Esophagus (tissue), 2 donors: Measurements from ENCODE around the gene OR4N5. TPM values are rescaled to one million over a fixed set of nuclear protein-coding genes. Genes with fewer than 3 reads are reported as not detected.
"Not testable (repeated sequence)": the region's sequence is repeated elsewhere in the genome, so short reads cannot be mapped to it uniquely, and the experiment has no call there.

Experiments used
- H3K27ac ChIP-seq, 2 donors: one replicate each; pipeline ENCODE4 v1.5.1; 2013; ENCODE audit warnings: low read depth in 2 of 2, mild to moderate bottlenecking in 2 of 2, inconsistent platforms in 1 of 2, low read length in 1 of 2, moderate library complexity in 1 of 2
- H3K27me3 ChIP-seq, 2 donors: one replicate each; pipeline ENCODE4 v1.6.1; 2013; ENCODE audit warnings: low read length in 2 of 2, control low read depth in 1 of 2, mild to moderate bottlenecking in 1 of 2; ENCODE audit not compliant: insufficient read depth in 2 of 2, control insufficient read depth in 1 of 2
- H3K36me3 ChIP-seq, 2 donors: one replicate each; pipeline ENCODE4 v1.6.1; 2013; ENCODE audit warnings: low read length in 1 of 2; ENCODE audit not compliant: control insufficient read depth in 2 of 2, insufficient read depth in 2 of 2
- H3K4me1 ChIP-seq, 2 donors: one replicate each; pipeline ENCODE4 v1.6.1; 2013; ENCODE audit warnings: low read length in 1 of 2; ENCODE audit not compliant: control insufficient read depth in 2 of 2, insufficient read depth in 2 of 2
- H3K4me3 ChIP-seq, 2 donors: one replicate each; pipeline ENCODE4 v1.5.1; 2013; ENCODE audit warnings: low read length in 2 of 2, mild to moderate bottlenecking in 2 of 2, low read depth in 1 of 2, moderate library complexity in 1 of 2
- H3K9me3 ChIP-seq, 2 donors: one replicate each; pipeline ENCODE4 v1.6.1; 2013; ENCODE audit warnings: mild to moderate bottlenecking in 2 of 2, low read depth in 1 of 2, low read length in 1 of 2, moderate library complexity in 1 of 2; ENCODE audit not compliant: control insufficient read depth in 2 of 2, insufficient read depth in 1 of 2
- WGBS, 2 donors: extraction: QIAGEN DNeasy Blood & Tissue Kit; methylation state at CpG; one replicate each; pipeline ENCODE4 v1.1.7; 2013; 5-methylcytosine and 5-hydroxymethylcytosine counted together
- polyA plus RNA-seq, 2 donors: library from polyadenylated mRNA; stranded (reverse); fragments of 200-250 nt; gene quantifications; one replicate each; pipeline ENCODE4 v1.2.3, GENCODE V29; 2013
- donor health status: healthy with polysubstance abuse.
- donor health status: Bipolar disorder and iron deficiency.

The OR4N5 gene
- polyA plus RNA-seq, 2 donors: not detected

- whole genome bisulfite sequencing, 2 donors: 52 to 55% methylated on average over 1 of the region's 1 CpG
These were observed 6.2 kb downstream of the OR4N5 start for GRCh38 chr14:20144820-20145219.

GRCh38 chr14:20164462-20164861, 25.8 kb downstream of the OR4N5 start:
- Histone ChIP-seq H3K27ac (no peak overlapping the region), H3K4me1 (no peaks in the 10 kb centered on the region)

More at GRCh38 chr14:20144820-20145219, 6.2 kb downstream of the OR4N5 start:
- Histone ChIP-seq H3K27ac (no peak overlapping the region), H3K4me1 (no peaks in the 10 kb centered on the region), H3K4me3 (no peak overlapping the region), H3K9me3 (no peaks in the 10 kb centered on the region), H3K36me3 (no peaks in the 10 kb centered on the region), H3K27me3 (no peaks in the 10 kb centered on the region)

GRCh38 chr14:20167091-20167490, 28.5 kb downstream of the OR4N5 start:
- H3K27me3 ChIP-seq: no peaks in the 10 kb centered on the region
- peaks cover 2 to 3% of the 10 kb centered on the region in 2 donors for H3K9me3 ChIP-seq
- no peaks in the 10 kb centered on the region for H3K4me1 ChIP-seq
- no peak overlapping the region for H3K27ac ChIP-seq
- H3K36me3 ChIP-seq: no peaks in the 10 kb centered on the region
- no peak overlapping the region for H3K4me3 ChIP-seq

More at GRCh38 chr14:20164462-20164861, 25.8 kb downstream of the OR4N5 start:
- Histone ChIP-seq H3K4me3 (no peak overlapping the region), H3K36me3 (no peaks in the 10 kb centered on the region), H3K9me3 (peaks cover 2 to 3% of the 10 kb centered on the region in 2 donors), H3K27me3 (no peaks in the 10 kb centered on the region)

GRCh38 chr14:20169852-20170251, 31.2 kb downstream of the OR4N5 start:
- not testable (repeated sequence) for H3K4me3 ChIP-seq, H3K9me3 ChIP-seq, H3K36me3 ChIP-seq, H3K4me1 ChIP-seq, H3K27me3 ChIP-seq, H3K27ac ChIP-seq

GRCh38 chr14:20174205-20174604, 35.6 kb downstream of the OR4N5 start:
- H3K4me3 ChIP-seq, H3K27me3 ChIP-seq, H3K36me3 ChIP-seq, H3K27ac ChIP-seq, H3K4me1 ChIP-seq, H3K9me3 ChIP-seq: not testable (repeated sequence)

- no peak overlapping the region for H3K4me3 ChIP-seq
- no peaks in the 10 kb centered on the region for H3K36me3 ChIP-seq
- WGBS, 2 donors: 48 to 62% methylated on average over 6 of the region's 6 CpGs
- no peak overlapping the region for H3K27ac ChIP-seq
- H3K9me3 ChIP-seq: peaks cover 0 to 2% of the 10 kb centered on the region in 2 donors
- no peaks in the 10 kb centered on the region for H3K27me3 ChIP-seq
- H3K4me1 ChIP-seq: no peaks in the 10 kb centered on the region
These were observed 37.7 kb downstream of the OR4N5 start for GRCh38 chr14:20176330-20176729.

- WGBS, 2 donors: 71 to 84% methylated on average over 7 of the region's 7 CpGs
- Histone ChIP-seq H3K4me1 (no peaks in the 10 kb centered on the region), H3K27me3 (no peaks in the 10 kb centered on the region), H3K36me3 (no peaks in the 10 kb centered on the region), H3K4me3 (no peak overlapping the region), H3K9me3 (peaks cover 0 to 2% of the 10 kb centered on the region in 2 donors), H3K27ac (no peak overlapping the region)
These were observed 38.9 kb downstream of the OR4N5 start for GRCh38 chr14:20177433-20177974.

GRCh38 chr14:20179218-20179617, 40.6 kb downstream of the OR4N5 start:
- no peaks in the 10 kb centered on the region for H3K36me3 ChIP-seq
- H3K9me3 ChIP-seq: peaks cover 0 to 2% of the 10 kb centered on the region in 2 donors
- H3K4me1 ChIP-seq: no peaks in the 10 kb centered on the region
- 53 to 59% methylated on average over 5 of the region's 5 CpGs for WGBS, 2 donors
- H3K4me3 ChIP-seq: no peak overlapping the region
- no peak overlapping the region for H3K27ac ChIP-seq
- H3K27me3 ChIP-seq: no peaks in the 10 kb centered on the region

GRCh38 chr14:20179880-20180279, 41.3 kb downstream of the OR4N5 start:
- Histone ChIP-seq H3K27ac (no peak overlapping the region), H3K4me1 (no peaks in the 10 kb centered on the region), H3K9me3 (peaks cover 0 to 2% of the 10 kb centered on the region in 2 donors), H3K27me3 (no peaks in the 10 kb centered on the region), H3K4me3 (no peak overlapping the region), H3K36me3 (no peaks in the 10 kb centered on the region)
- 74 to 76% methylated on average over 2 of the region's 2 CpGs for WGBS, 2 donors

- WGBS, 2 donors: 46 to 49% methylated on average over 2 of the region's 2 CpGs
- Histone ChIP-seq H3K4me3 (no peak overlapping the region), H3K27ac (no peak overlapping the region)
These were observed 41.9 kb downstream of the OR4N5 start for GRCh38 chr14:20180486-20180885.

More at GRCh38 chr14:20180486-20180885, 41.9 kb downstream of the OR4N5 start:
- Histone ChIP-seq H3K9me3 (peaks cover 0 to 2% of the 10 kb centered on the region in 2 donors), H3K36me3 (no peaks in the 10 kb centered on the region), H3K4me1 (no peaks in the 10 kb centered on the region), H3K27me3 (no peaks in the 10 kb centered on the region)
